Lower lobe of right lung (tissue), 2 donors: ENCODE results near the gene SERPINA3. TPM values are rescaled to one million over a fixed set of nuclear protein-coding genes. Genes with fewer than 3 reads are reported as not detected.
A peak's percentile ranks its signal among the peaks of the same experiment; 100 is the strongest.

ENCODE experiments used
- ATAC-seq, 2 donors: fragments of 200-7000 bp; cut with Tn5 transposase; one replicate each; pipeline ENCODE4 v1.9.1; 2020 to 2022; ENCODE audit warnings: mild to moderate bottlenecking in 2 of 2, moderate library complexity in 2 of 2
- DNase-seq: peaks from one replicate; pipeline ENCODE4 v3.0.0-alpha.2; 2020
- H3K27ac ChIP-seq: fragments of 200-600 bp; one replicate; pipeline ENCODE4 v1.8.0; 2022
- H3K27me3 ChIP-seq: fragments of 200-600 bp; one replicate; pipeline ENCODE4 v1.8.0; 2022; ENCODE audit warnings: low read depth
- H3K36me3 ChIP-seq: fragments of 200-600 bp; one replicate; pipeline ENCODE4 v1.8.0; 2022; ENCODE audit warnings: mild to moderate bottlenecking
- H3K4me1 ChIP-seq: fragments of 200-600 bp; one replicate; pipeline ENCODE4 v1.8.0; 2022
- H3K4me3 ChIP-seq: fragments of 200-600 bp; one replicate; pipeline ENCODE4 v1.8.0; 2022; ENCODE audit warnings: mild to moderate bottlenecking
- H3K9me3 ChIP-seq: fragments of 200-600 bp; one replicate; pipeline ENCODE4 v1.8.0; 2022
- CTCF ChIP-seq: fragments of 200-600 bp; IDR thresholded peaks from one replicate; pipeline ENCODE4 v1.8.0; 2022; ENCODE audit warnings: antibody characterized with exemption, mild to moderate bottlenecking
- intact Hi-C: fragments of 100-400 bp; cut with DNase I; formaldehyde crosslinking; loops from one replicate; pipeline ENCODE4 v1.11.0; 2022
- long read RNA-seq: library from polyadenylated mRNA; unstranded; transcript quantifications from one replicate; pipeline ENCODE4 v2.0.0, GENCODE V29; 2021
- total RNA-seq: library from RNA; stranded (reverse); fragmentation: NEBNext Ultra II Directional; extraction: Animal tissue kit (Norgen Biotek cat#: 25700); gene quantifications from one replicate; pipeline ENCODE4 v1.2.1, GENCODE V29; 2021
- donor health status: DM: no; HTN: yes; CAD: no; lungs with severe emphysema.

SERPINA3 gene
- total RNA-seq = 74.6 TPM
- long read RNA-seq, transcript SERPINA3-201 (5 exons, 1,589 nt) = major isoform, 34 of 44 reads
- long read RNA-seq, transcript SERPINA3-202 (5 exons, 1,581 nt) = minor isoform, 6 of 44 reads
- long read RNA-seq, partial matches to known transcripts = 0 of 44 reads
- long read RNA-seq, other reads (novel, unspliced or antisense) = 1 of 44 reads

GRCh38 chr14:94612174-94612573, at the start of gene SERPINA3:
TSS of gene SERPINA3 (plus strand) at chr14:94612391. CDS start at chr14:94614442, 2,051 bp downstream.
- ATAC-seq = peak; percentile 28 to 57
- Histone ChIP-seq H3K27me3 (no peaks in the 10 kb centered on the region), H3K4me1 (no peaks in the 10 kb centered on the region), H3K9me3 (no peaks in the 10 kb centered on the region), H3K36me3 (no peaks in the 10 kb centered on the region), H3K27ac (no peak within 1 kb of the TSS), H3K4me3 (peak within 1 kb of the TSS; percentile 27)
- no peak for TF ChIP-seq CTCF
- intact Hi-C loops = no loop called here
- no peak for DNase-seq

- no peak overlapping the region for H3K4me3 ChIP-seq
- intact Hi-C loops = no loop called here
- no peaks in the 10 kb centered on the region for H3K4me1 ChIP-seq
- H3K36me3 ChIP-seq = no peaks in the 10 kb centered on the region
- H3K27me3 ChIP-seq = no peaks in the 10 kb centered on the region
- peak; percentile 24 for DNase-seq
- ATAC-seq = no peak
- no peak for TF ChIP-seq CTCF
- H3K9me3 ChIP-seq = no peaks in the 10 kb centered on the region
- no peak overlapping the region for H3K27ac ChIP-seq
Measured at GRCh38 chr14:94562941-94563883, 49.0 kb upstream of the SERPINA3 start.

GRCh38 chr14:94564381-94564780, 47.8 kb upstream of the SERPINA3 start:
- Histone ChIP-seq H3K9me3 (no peaks in the 10 kb centered on the region), H3K36me3 (no peaks in the 10 kb centered on the region), H3K27me3 (no peaks in the 10 kb centered on the region), H3K4me3 (no peak overlapping the region), H3K27ac (no peak overlapping the region), H3K4me1 (no peaks in the 10 kb centered on the region)
- intact Hi-C loops = no loop called here
- no peak for TF ChIP-seq CTCF
- DNase-seq = no peak
- no peak for ATAC-seq

- Histone ChIP-seq H3K4me1 (peaks cover 4% of the 10 kb centered on the region), H3K36me3 (no peaks in the 10 kb centered on the region), H3K4me3 (no peak overlapping the region), H3K27ac (no peak overlapping the region), H3K27me3 (no peaks in the 10 kb centered on the region), H3K9me3 (no peaks in the 10 kb centered on the region)
- TF ChIP-seq CTCF = no peak
- intact Hi-C loops = no loop called here
- ATAC-seq = no peak
- DNase-seq = no peak
Measured at GRCh38 chr14:94568186-94568585, 44.0 kb upstream of the SERPINA3 start.

GRCh38 chr14:94569381-94570001, 42.7 kb upstream of the SERPINA3 start:
- no peak overlapping the region for H3K4me3 ChIP-seq
- intact Hi-C loops = no loop called here
- H3K27ac ChIP-seq = no peak overlapping the region
- TF ChIP-seq CTCF = no peak
- ATAC-seq (no peak), DNase-seq (no peak)
- no peaks in the 10 kb centered on the region for H3K36me3 ChIP-seq
- H3K4me1 ChIP-seq = peaks cover 4% of the 10 kb centered on the region
- no peaks in the 10 kb centered on the region for H3K9me3 ChIP-seq
- H3K27me3 ChIP-seq = no peaks in the 10 kb centered on the region
